ENCODE data around the gene ZDHHC11B. TPM values are rescaled to one million over a fixed set of nuclear protein-coding genes. Genes with fewer than 3 reads are reported as not detected.
"Not testable (repeated sequence)": the region's sequence is repeated elsewhere in the genome, so short reads cannot be mapped to it uniquely, and the experiment has no call there.

The ZDHHC11B gene
- total RNA-seq, 2 experiments from 2014 or later = 0.35 to 0.87 TPM

- H3K9me3 Mint-ChIP-seq; H3K4me3 Mint-ChIP-seq; DNase-seq; H3K36me3 Mint-ChIP-seq (ENCODE audit: low read depth); H3K4me1 Mint-ChIP-seq; H3K27ac Mint-ChIP-seq; CTCF ChIA-PET; POLR2A ChIA-PET: not testable (repeated sequence)
- peaks cover 19% of the 10 kb centered on the region for H3K27me3 Mint-ChIP-seq
Measured at GRCh38 chr5:694042-694431, 90.5 kb downstream of the ZDHHC11B start.

DNA sequence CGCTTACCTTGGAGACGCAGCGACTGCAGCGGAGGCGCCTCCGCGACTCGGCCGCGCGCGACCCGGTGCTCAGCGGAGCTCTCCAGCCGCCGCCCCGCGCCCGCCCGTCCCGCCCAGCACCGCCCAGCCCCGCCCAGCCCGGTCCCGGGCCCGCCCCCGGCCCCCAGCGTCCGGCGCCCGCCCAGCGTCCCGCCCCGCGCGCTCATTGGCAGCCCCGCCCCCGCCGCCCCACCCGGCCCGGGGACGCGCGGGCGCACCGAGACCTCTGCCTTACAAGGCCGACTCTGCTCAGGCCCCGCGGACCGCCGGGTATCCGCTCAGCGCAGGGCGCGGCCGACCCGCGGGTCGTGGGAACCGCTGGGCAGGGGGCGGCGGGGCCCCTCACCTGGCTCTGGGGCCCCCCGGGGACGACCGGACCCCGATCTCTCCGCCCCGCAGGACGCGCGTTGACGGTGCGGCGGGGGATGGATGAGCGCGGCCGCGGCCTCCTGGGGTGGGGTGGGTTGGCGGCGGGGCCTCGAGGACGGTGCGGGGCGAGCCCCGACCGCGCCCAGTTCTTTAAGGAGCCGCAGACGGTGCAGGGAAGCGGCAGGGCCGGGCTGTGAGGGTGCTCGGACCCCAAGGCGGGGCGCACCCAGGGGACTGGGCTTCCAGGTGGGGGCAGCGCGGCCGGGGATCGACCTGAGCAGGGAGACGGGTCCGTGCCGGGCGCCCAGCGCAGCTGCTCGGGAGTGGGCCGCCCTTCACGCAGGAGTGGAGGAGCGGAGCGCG, 91.1 kb downstream of the ZDHHC11B start, which contains the start of gene TPPP:
Gene TPPP, minus strand, starts transcription at position 82 of the 771 bp plus-strand sequence. CDS start 15,292 bp downstream, outside the sequence.
- H3K36me3 Mint-ChIP-seq (ENCODE audit: low read depth); H3K27ac Mint-ChIP-seq; POLR2A ChIA-PET; H3K4me3 Mint-ChIP-seq; H3K9me3 Mint-ChIP-seq; CTCF ChIA-PET; H3K4me1 Mint-ChIP-seq: not testable (repeated sequence)
- H3K27me3 Mint-ChIP-seq = peaks cover 14% of the 10 kb centered on the region
- peak; percentile 76 for DNase-seq

DNA sequence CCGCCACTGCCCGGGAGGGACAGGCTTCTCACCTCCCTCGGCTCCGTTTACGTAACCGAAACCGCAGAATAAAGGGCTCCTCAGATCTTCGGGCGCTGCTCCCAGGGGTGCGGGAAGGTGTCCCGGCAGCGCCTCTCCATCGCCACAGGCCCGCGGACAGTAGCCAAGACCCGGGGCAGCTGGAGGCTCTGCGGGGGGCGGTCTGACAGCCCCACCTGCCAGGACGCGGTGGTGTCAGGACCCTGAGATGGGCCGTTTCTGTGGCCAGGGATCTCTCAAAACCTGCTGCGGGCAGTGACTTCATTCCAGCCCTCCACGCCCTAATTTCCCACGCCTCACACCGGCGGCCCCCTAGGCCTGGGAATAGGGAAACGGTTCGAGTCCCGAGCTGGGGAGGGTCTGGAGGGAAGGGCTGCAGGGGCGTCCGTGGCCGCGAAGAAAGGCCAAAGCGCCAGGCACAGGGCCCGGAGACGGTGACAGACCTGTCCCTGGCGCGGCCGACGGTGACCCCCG, 91.9 kb downstream of the ZDHHC11B start:
- H3K36me3 Mint-ChIP-seq (ENCODE audit: low read depth); CTCF ChIA-PET; H3K27ac Mint-ChIP-seq; POLR2A ChIA-PET; H3K9me3 Mint-ChIP-seq; DNase-seq; H3K4me1 Mint-ChIP-seq; H3K4me3 Mint-ChIP-seq; H3K27me3 Mint-ChIP-seq: not testable (repeated sequence)

DNA sequence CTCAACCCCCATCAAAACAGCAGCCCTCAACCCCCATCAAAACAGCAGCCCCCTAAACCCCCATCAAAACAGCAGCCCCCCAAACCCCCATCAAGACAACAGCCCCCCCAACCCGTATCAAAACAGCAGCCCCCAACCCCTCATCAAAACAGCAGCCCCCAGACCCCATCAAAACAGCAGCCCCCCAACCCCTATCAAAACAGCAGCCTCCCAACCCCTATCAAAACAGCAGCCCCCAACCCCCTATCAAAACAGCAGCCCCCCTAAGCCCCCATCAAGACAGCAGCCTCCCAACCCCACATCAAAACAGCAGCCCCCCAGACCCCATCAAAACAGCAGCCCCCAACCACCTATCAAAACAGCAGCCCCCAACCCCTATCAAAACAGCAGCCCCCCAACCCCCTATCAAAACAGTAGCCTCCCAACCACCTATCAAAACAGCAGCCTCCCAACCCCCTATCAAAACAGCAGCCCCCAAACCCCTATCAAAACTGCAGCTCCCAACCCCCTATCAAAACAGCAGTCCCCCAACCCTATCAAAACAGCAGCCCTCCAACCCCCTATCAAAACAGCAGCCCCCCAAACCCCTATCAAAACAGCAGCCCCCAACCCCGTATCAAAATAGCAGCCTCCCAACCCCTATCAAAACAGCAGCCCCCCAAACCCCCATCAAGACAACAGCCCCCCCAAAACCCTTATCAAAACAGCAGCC, 92.6 kb downstream of the ZDHHC11B start:
- ChIA-PET CTCF (no interaction called here), POLR2A (no interaction called here)
- H3K4me3 Mint-ChIP-seq = no peak overlapping the region

DNA sequence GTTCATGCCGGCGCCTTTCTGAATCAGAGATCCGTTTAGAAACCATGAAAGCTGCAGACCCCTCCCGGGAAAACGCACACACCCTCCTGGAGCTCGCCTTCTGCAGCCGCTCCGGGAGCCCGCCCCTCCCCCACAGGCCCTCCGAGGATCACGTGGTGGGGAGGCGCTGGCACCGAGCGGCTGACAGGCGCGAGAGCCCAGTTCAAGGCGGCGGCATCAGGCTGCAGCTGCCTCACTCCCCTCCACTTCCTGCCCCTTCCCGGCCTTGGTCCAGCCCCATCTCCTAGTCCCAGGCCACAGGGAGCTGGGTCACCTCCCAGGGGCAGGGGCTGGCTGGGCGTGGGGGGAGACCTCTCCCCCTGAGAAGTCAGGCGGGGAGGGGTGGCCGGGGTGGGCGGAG, 93.5 kb downstream of the ZDHHC11B start:
- H3K27me3 Mint-ChIP-seq; H3K9me3 Mint-ChIP-seq; H3K27ac Mint-ChIP-seq; DNase-seq; H3K4me1 Mint-ChIP-seq; CTCF ChIA-PET; POLR2A ChIA-PET; H3K36me3 Mint-ChIP-seq (ENCODE audit: low read depth); H3K4me3 Mint-ChIP-seq: not testable (repeated sequence)

More for the DNA sequence above, 92.6 kb downstream of the ZDHHC11B start:
- no peak for DNase-seq
- Mint-ChIP-seq H3K4me1 (no peaks in the 10 kb centered on the region), H3K27me3 (peaks cover 3% of the 10 kb centered on the region), H3K9me3 (no peaks in the 10 kb centered on the region), H3K36me3 (ENCODE audit: low read depth) (no peaks in the 10 kb centered on the region), H3K27ac (no peak overlapping the region)

DNA sequence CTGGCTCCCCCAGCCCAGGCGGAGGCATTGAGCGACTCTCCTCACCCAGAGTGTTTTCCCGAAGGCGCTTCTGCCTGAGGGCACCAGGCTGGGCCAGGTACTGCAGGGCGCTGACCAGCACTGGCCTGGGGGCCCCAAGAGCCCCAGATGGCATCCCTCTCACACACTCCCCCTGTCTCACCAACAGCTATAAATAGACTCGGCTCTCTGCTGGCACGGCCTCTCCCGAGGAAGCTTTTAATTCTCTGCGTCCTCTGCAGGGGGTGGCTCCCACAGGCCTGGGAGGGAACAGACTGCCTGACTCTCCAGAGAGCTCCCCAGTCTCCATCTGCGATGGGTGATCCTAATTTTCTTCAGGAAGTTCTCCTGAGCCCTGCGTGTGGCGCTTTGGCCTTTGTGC, 94.2 kb downstream of the ZDHHC11B start:
- H3K4me1 Mint-ChIP-seq; H3K9me3 Mint-ChIP-seq; POLR2A ChIA-PET; H3K27me3 Mint-ChIP-seq; H3K27ac Mint-ChIP-seq; H3K4me3 Mint-ChIP-seq; H3K36me3 Mint-ChIP-seq (ENCODE audit: low read depth); CTCF ChIA-PET; DNase-seq: not testable (repeated sequence)

- H3K36me3 Mint-ChIP-seq (ENCODE audit: low read depth); POLR2A ChIA-PET; CTCF ChIA-PET; DNase-seq; H3K9me3 Mint-ChIP-seq; H3K4me3 Mint-ChIP-seq; H3K27me3 Mint-ChIP-seq; H3K4me1 Mint-ChIP-seq; H3K27ac Mint-ChIP-seq: not testable (repeated sequence)
Measured at GRCh38 chr5:688348-689010, 96.0 kb downstream of the ZDHHC11B start.

- CTCF ChIA-PET, H3K27me3 Mint-ChIP-seq: not testable (repeated sequence)
Measured at GRCh38 chr5:686936-687335, 97.6 kb downstream of the ZDHHC11B start.

GRCh38 chr5:686172-686523, 98.4 kb downstream of the ZDHHC11B start:
- H3K4me3 Mint-ChIP-seq, DNase-seq: not testable (repeated sequence)

More at GRCh38 chr5:686936-687335, 97.6 kb downstream of the ZDHHC11B start:
- H3K4me1 Mint-ChIP-seq; H3K36me3 Mint-ChIP-seq (ENCODE audit: low read depth); H3K9me3 Mint-ChIP-seq; H3K4me3 Mint-ChIP-seq; POLR2A ChIA-PET; DNase-seq; H3K27ac Mint-ChIP-seq: not testable (repeated sequence)

GRCh38 chr5:685262-686171, 99.0 kb downstream of the ZDHHC11B start:
- no peaks in the 10 kb centered on the region for H3K36me3 Mint-ChIP-seq (ENCODE audit: low read depth)
- no peaks in the 10 kb centered on the region for H3K4me1 Mint-ChIP-seq
- no peak for DNase-seq
- no peak overlapping the region for H3K27ac Mint-ChIP-seq
- ChIA-PET CTCF (no interaction called here), POLR2A (no interaction called here)
- no peak overlapping the region for H3K4me3 Mint-ChIP-seq
- H3K9me3 Mint-ChIP-seq = no peaks in the 10 kb centered on the region
- no peaks in the 10 kb centered on the region for H3K27me3 Mint-ChIP-seq

More at GRCh38 chr5:686172-686523, 98.4 kb downstream of the ZDHHC11B start:
- CTCF ChIA-PET; H3K9me3 Mint-ChIP-seq; H3K27ac Mint-ChIP-seq; POLR2A ChIA-PET; H3K4me1 Mint-ChIP-seq; H3K27me3 Mint-ChIP-seq; H3K36me3 Mint-ChIP-seq (ENCODE audit: low read depth): not testable (repeated sequence)

- Mint-ChIP-seq H3K9me3 (no peaks in the 10 kb centered on the region), H3K27ac (no peak overlapping the region), H3K27me3 (no peaks in the 10 kb centered on the region), H3K36me3 (ENCODE audit: low read depth) (no peaks in the 10 kb centered on the region), H3K4me1 (no peaks in the 10 kb centered on the region), H3K4me3 (no peak overlapping the region)
- POLR2A ChIA-PET = no interaction called here
- CTCF ChIA-PET = no interaction called here
- peak; percentile 4 for DNase-seq
Measured at GRCh38 chr5:684751-685216, 99.7 kb downstream of the ZDHHC11B start.

DNA sequence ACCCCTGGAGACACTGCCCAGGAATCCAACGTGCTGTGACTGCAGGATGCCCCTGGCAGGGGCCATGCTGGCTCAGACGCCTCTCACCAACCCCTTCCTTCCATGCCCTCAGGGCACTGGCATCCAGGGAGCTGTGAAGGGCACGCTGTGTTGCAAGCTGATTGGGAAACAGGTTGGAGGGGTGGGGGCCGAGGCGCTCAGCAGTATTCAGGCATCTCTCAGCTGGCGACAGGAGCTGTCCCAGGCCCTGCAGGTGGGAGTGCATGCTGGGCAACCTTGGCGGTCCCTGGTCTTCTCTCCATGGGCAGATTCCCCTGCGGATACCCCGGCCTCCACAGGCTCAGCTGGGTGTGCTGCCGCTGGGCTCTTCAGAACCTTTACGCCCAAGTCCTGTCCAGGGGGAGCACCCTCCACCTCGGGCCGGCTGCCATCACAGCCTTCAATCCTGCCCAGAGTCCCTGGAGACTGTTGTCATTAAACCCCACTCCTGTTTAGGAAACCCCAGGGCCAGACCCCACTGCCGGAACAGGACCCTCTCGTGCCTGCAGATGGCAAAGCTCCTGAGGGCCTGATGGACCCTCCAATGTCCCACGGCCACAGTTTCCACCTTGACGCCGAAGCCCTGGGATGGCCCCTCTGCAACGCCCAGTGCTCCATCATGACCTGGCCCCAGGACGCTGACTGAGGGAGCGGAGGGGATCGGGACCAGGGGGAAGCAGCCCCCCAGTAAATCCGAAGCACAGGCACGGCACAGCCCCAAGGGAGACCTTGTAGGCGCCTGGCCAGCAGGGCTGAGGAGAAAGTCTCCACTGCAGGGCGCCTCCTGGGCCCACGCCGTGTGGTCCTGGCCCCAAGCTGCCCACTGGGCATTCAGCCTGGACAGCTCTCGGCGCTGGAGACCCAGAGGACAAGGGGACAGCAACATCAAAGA, 100.7 kb downstream of the ZDHHC11B start:
- Mint-ChIP-seq H3K27ac (no peak overlapping the region), H3K27me3 (no peaks in the 10 kb centered on the region), H3K4me1 (no peaks in the 10 kb centered on the region), H3K4me3 (no peak overlapping the region), H3K36me3 (ENCODE audit: low read depth) (no peaks in the 10 kb centered on the region), H3K9me3 (no peaks in the 10 kb centered on the region)
- POLR2A ChIA-PET = no interaction called here
- CTCF ChIA-PET = no interaction called here
- peak; percentile 4 for DNase-seq

Data from activated CD4-positive, alpha-beta T cell treated with anti-CD3 and anti-CD28 coated beads, Interleukin-2, amount 10 ng/mL, durations not matched to agents 7 days and 5 days (primary cell).